ENCODE measurements around the gene FDPS. TPM values are rescaled to one million over a fixed set of nuclear protein-coding genes. Genes with fewer than 3 reads are reported as not detected.

The FDPS gene
- total RNA-seq, 1 experiment from 2014 or later: 228 TPM

- Histone ChIP-seq H3K36me3 (ENCODE audit: control insufficient read depth, insufficient read depth, low read length) (peaks cover 13% of the 10 kb centered on the region), H3K4me3 (ENCODE audit: low read depth, low read length) (no peak overlapping the region), H3K4me1 (0 out of 2 replicates have a peak, but pooled peaks cover 4% of the 10 kb centered on the region), H3K9me3 (no peaks in the 10 kb centered on the region), H3K27me3 (replicated peaks; ENCODE audit: control insufficient read depth, insufficient read depth, low read length) (no peaks in the 10 kb centered on the region)
- intact Hi-C loops (cut with micrococcal nuclease; ENCODE audit: unreplicated experiment): no loop called here
- ChIA-PET POLR2A (no interaction called here), CTCF (no interaction called here)
- Mint-ChIP-seq H3K27ac (ENCODE audit: unreplicated experiment) (no peak overlapping the region), H3K27me3 (ENCODE audit: insufficient read depth, unreplicated experiment) (no peaks in the 10 kb centered on the region), H3K36me3 (ENCODE audit: insufficient read depth, unreplicated experiment) (peaks cover 88% of the 10 kb centered on the region), H3K9me3 (ENCODE audit: unreplicated experiment) (no peaks in the 10 kb centered on the region), H3K4me3 (ENCODE audit: unreplicated experiment) (no peak overlapping the region), H3K4me1 (ENCODE audit: low read depth, unreplicated experiment) (peaks cover 7% of the 10 kb centered on the region)
- no peak for DNase-seq
- BruUV-seq (replicated peaks): no TSS peak
- TF ChIP-seq, protein P1, sequence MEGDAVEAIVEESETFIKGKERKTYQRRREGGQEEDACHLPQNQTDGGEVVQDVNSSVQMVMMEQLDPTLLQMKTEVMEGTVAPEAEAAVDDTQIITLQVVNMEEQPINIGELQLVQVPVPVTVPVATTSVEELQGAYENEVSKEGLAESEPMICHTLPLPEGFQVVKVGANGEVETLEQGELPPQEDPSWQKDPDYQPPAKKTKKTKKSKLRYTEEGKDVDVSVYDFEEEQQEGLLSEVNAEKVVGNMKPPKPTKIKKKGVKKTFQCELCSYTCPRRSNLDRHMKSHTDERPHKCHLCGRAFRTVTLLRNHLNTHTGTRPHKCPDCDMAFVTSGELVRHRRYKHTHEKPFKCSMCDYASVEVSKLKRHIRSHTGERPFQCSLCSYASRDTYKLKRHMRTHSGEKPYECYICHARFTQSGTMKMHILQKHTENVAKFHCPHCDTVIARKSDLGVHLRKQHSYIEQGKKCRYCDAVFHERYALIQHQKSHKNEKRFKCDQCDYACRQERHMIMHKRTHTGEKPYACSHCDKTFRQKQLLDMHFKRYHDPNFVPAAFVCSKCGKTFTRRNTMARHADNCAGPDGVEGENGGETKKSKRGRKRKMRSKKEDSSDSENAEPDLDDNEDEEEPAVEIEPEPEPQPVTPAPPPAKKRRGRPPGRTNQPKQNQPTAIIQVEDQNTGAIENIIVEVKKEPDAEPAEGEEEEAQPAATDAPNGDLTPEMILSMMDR (IDR thresholded peaks at IDR 0.05; ENCODE audit: insufficient read depth in 1 of 2, low read depth in 1 of 2, low read length in 1 of 2, severe bottlenecking in 1 of 2, unreplicated experiment in 1 of 2): no peak
Measured at GRCh38 chr1:155269381-155269780, 39.3 kb upstream of the FDPS start.

DNA sequence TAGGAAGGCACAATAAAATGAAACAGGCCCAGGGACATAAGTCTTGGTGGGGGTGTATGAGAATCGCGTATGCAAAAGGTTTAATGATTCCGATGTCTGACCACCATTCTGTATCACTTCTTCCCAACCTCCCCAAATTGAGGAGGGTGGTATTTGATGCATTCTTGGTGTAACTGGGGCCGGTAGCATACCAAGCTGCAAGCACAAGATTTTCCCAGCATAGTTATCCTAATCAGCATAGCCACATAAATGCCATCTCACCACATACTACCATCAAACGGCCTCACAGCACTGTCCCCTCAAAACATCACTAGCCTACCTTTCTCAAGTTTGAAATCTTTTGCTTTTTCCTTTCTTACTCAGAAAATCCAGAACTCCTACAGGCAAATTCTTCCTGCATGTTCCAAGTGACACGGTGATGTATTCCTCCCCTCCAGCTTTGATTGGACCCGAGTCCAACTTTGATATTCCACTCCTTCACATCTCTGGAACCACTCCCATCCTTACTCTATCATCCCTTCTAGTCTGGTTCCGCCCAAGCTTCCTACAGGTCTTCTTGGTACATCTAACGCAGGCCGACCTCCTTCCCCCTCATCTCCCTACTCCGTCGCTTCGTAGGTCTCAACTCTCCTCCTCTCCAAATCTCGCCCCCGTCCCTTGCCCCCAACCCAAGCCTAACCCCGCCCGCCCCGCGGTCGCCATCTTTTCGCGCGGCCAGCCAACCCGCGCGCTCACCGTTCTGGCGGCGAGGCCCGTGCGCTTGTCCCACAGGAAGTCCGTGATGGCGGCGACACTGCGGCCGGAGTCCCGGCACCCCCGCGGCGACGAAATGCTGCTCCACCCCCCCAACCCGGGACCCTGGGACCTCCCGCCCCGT, 36.0 kb upstream of the FDPS start:
- no peaks in the 10 kb centered on the region for H3K27me3 ChIP-seq (replicated peaks; ENCODE audit: control insufficient read depth, insufficient read depth, low read length)
- Mint-ChIP-seq H3K27me3 (ENCODE audit: insufficient read depth, unreplicated experiment) (no peaks in the 10 kb centered on the region), H3K4me3 (ENCODE audit: unreplicated experiment) (peak overlapping the region; percentile 97), H3K27ac (ENCODE audit: unreplicated experiment) (peak overlapping the region; percentile 87), H3K9me3 (ENCODE audit: unreplicated experiment) (no peaks in the 10 kb centered on the region), H3K4me1 (ENCODE audit: low read depth, unreplicated experiment) (peaks cover 18% of the 10 kb centered on the region), H3K36me3 (ENCODE audit: insufficient read depth, unreplicated experiment) (peaks cover 66% of the 10 kb centered on the region)
- ChIA-PET CTCF (interaction anchor here (0.6 to 1.9 kb wide), 11 partner anchors 11 to 100 kb away, joined by 3 to 33 read pairs (median 7); partner anchors contain the start of genes ENTREP3, FDPS, KRTCAP2 and SCAMP3), POLR2A (interaction anchor here (0.6 to 2.0 kb wide), 14 partner anchors 11 to 587 kb away, joined by 3 to 18 read pairs (median 6); partner anchors contain the start of genes ENTREP3, FDPS, SCAMP3 and SYT11)
- intact Hi-C loops (cut with micrococcal nuclease; ENCODE audit: unreplicated experiment): loop anchor here (1.0 kb wide), 4 partner anchors 10 to 51 kb away; partner anchors contain the start of gene SCAMP3
- no peaks in the 10 kb centered on the region for H3K9me3 ChIP-seq
- BruUV-seq (replicated peaks): TSS peak; percentile 81
- DNase-seq: no peak
- 0 out of 2 replicates have a peak, but pooled peaks cover 8% of the 10 kb centered on the region for H3K4me1 ChIP-seq
- peak overlapping the region; percentile 75 for H3K4me3 ChIP-seq (ENCODE audit: low read depth, low read length)
- TF ChIP-seq, protein P1 (IDR thresholded peaks at IDR 0.05; ENCODE audit: insufficient read depth in 1 of 2, low read depth in 1 of 2, low read length in 1 of 2, severe bottlenecking in 1 of 2, unreplicated experiment in 1 of 2): no peak
- H3K36me3 ChIP-seq (ENCODE audit: control insufficient read depth, insufficient read depth, low read length): peaks cover 10% of the 10 kb centered on the region
